ENCODE measurements around the gene MKNK1. TPM values are rescaled to one million over a fixed set of nuclear protein-coding genes. Genes with fewer than 3 reads are reported as not detected.

The MKNK1 gene
- total RNA-seq, 1 donor from 2014 or later: 42.5 TPM

GRCh38 chr1:46517932-46518498 is 86.1 kb downstream of the MKNK1 start:
- intact Hi-C loops (cut with micrococcal nuclease): no loop called here
- no peak for ATAC-seq
- DNase-seq: no peak

GRCh38 chr1:46517010-46517600 is 87.0 kb downstream of the MKNK1 start:
- ATAC-seq (no peak), DNase-seq (no peak)
- intact Hi-C loops (cut with micrococcal nuclease): no loop called here

- DNase-seq (no peak), ATAC-seq (no peak)
- intact Hi-C loops (cut with micrococcal nuclease): no loop called here
Observed at GRCh38 chr1:46516200-46516950, 87.7 kb downstream of the MKNK1 start.

GRCh38 chr1:46515576-46515975 is 88.5 kb downstream of the MKNK1 start:
- intact Hi-C loops (cut with micrococcal nuclease): no loop called here
- no peak for DNase-seq
- ATAC-seq: no peak

- ATAC-seq (no peak), DNase-seq (no peak)
- intact Hi-C loops (cut with micrococcal nuclease): no loop called here
Observed at GRCh38 chr1:46513536-46513935, 90.5 kb downstream of the MKNK1 start.

- intact Hi-C loops (cut with micrococcal nuclease): no loop called here
- DNase-seq (no peak), ATAC-seq (no peak)
Observed at GRCh38 chr1:46512792-46513190, 91.3 kb downstream of the MKNK1 start.

GRCh38 chr1:46512135-46512791 is 91.8 kb downstream of the MKNK1 start:
- ATAC-seq (no peak), DNase-seq (no peak)
- intact Hi-C loops (cut with micrococcal nuclease): no loop called here

- ATAC-seq (no peak), DNase-seq (no peak)
- intact Hi-C loops (cut with micrococcal nuclease): no loop called here
Observed at GRCh38 chr1:46510998-46511365, 93.1 kb downstream of the MKNK1 start.

GRCh38 chr1:46510341-46510997 is 93.6 kb downstream of the MKNK1 start:
- no peak for DNase-seq
- intact Hi-C loops (cut with micrococcal nuclease): no loop called here
- no peak for ATAC-seq

GRCh38 chr1:46508757-46509156 is 95.3 kb downstream of the MKNK1 start:
- intact Hi-C loops (cut with micrococcal nuclease): no loop called here
- ATAC-seq (no peak), DNase-seq (no peak)

Other genes with a start within 250 kb of the MKNK1 start
- 9.8 TPM for gene FAAH, start 210.0 kb downstream of the MKNK1 start, total RNA-seq
- gene DMBX1, start 114.4 kb downstream of the MKNK1 start, total RNA-seq: not detected
- not detected for gene KNCN, start 52.6 kb downstream of the MKNK1 start, total RNA-seq
- 11.2 TPM for gene MOB3C, start 12.5 kb upstream of the MKNK1 start, total RNA-seq
- gene ATPAF1, start 64.1 kb upstream of the MKNK1 start, total RNA-seq: 216 TPM
- gene TEX38, start 67.6 kb upstream of the MKNK1 start, total RNA-seq: not detected
- 55.3 TPM for gene EFCAB14, start 114.8 kb upstream of the MKNK1 start, total RNA-seq
- 16.1 TPM for gene CYP4B1, start 194.8 kb upstream of the MKNK1 start, total RNA-seq

Measured in left ventricle myocardium superior (tissue), 1 donor.